Osteocyte (in vitro differentiated cells): ENCODE data around the gene HMCN1. TPM values are rescaled to one million over a fixed set of nuclear protein-coding genes. Genes with fewer than 3 reads are reported as not detected.
"Not testable (repeated sequence)": the region's sequence is repeated elsewhere in the genome, so short reads cannot be mapped to it uniquely, and the experiment has no call there.

Experiments used
- DNase-seq: peaks from one replicate; pipeline ENCODE4 v3.0.0; 2021; ENCODE audit warnings: mixed read lengths; ENCODE audit not compliant: unreplicated experiment; ENCODE audit errors: extremely low spot score
- H3K27ac Mint-ChIP-seq: one replicate; pipeline ENCODE4 v1.8.0; 2021; ENCODE audit warnings: mild to moderate bottlenecking, mixed read lengths; ENCODE audit not compliant: unreplicated experiment
- H3K27me3 Mint-ChIP-seq: one replicate; pipeline ENCODE4 v1.8.0; 2021; ENCODE audit warnings: mixed read lengths; ENCODE audit not compliant: unreplicated experiment
- H3K36me3 Mint-ChIP-seq: one replicate; pipeline ENCODE4 v1.8.0; 2021; ENCODE audit warnings: mixed read lengths; ENCODE audit not compliant: unreplicated experiment
- H3K4me1 Mint-ChIP-seq: one replicate; pipeline ENCODE4 v1.8.0; 2021; ENCODE audit warnings: mixed read lengths; ENCODE audit not compliant: unreplicated experiment
- H3K4me3 Mint-ChIP-seq: one replicate; pipeline ENCODE4 v1.8.0; 2021; ENCODE audit warnings: mild to moderate bottlenecking, moderate library complexity, mixed read lengths; ENCODE audit not compliant: unreplicated experiment
- H3K9me3 Mint-ChIP-seq: one replicate; pipeline ENCODE4 v1.8.0; 2021; ENCODE audit warnings: mixed read lengths; ENCODE audit not compliant: unreplicated experiment
- CTCF ChIP-seq: fragments of 200-600 bp; sonication (generic); IDR thresholded peaks from 2 replicates; pipeline ENCODE4 v1.5.0; 2021; ENCODE audit warnings: antibody characterized with exemption, mild to moderate bottlenecking, moderate library complexity
- total RNA-seq: library from RNA; stranded (reverse); gene quantifications from 2 replicates; pipeline ENCODE4 v1.2.1, GENCODE V29; 2021

HMCN1 gene
- total RNA-seq, 1 donor from 2014 or later = 91.4 TPM

- no peak overlapping the region for H3K27ac Mint-ChIP-seq
- no peaks in the 10 kb centered on the region for H3K36me3 Mint-ChIP-seq
- no peak for DNase-seq
- H3K4me3 Mint-ChIP-seq = no peak overlapping the region
- peaks cover 21% of the 10 kb centered on the region for H3K4me1 Mint-ChIP-seq
- H3K27me3 Mint-ChIP-seq = no peaks in the 10 kb centered on the region
- TF ChIP-seq CTCF = no peak
- no peaks in the 10 kb centered on the region for H3K9me3 Mint-ChIP-seq
Measured at GRCh38 chr1:186206048-186206570, 471.9 kb downstream of the HMCN1 start.

GRCh38 chr1:186207391-186208085 lies 473.3 kb downstream of the HMCN1 start:
- Mint-ChIP-seq H3K36me3 (no peaks in the 10 kb centered on the region), H3K4me3 (no peak overlapping the region), H3K27me3 (no peaks in the 10 kb centered on the region), H3K27ac (no peak overlapping the region), H3K4me1 (peaks cover 26% of the 10 kb centered on the region), H3K9me3 (no peaks in the 10 kb centered on the region)
- no peak for TF ChIP-seq CTCF
- no peak for DNase-seq

GRCh38 chr1:186208405-186209129 lies 474.4 kb downstream of the HMCN1 start:
- H3K4me1 Mint-ChIP-seq = peaks cover 26% of the 10 kb centered on the region
- no peaks in the 10 kb centered on the region for H3K9me3 Mint-ChIP-seq
- H3K27me3 Mint-ChIP-seq = no peaks in the 10 kb centered on the region
- DNase-seq = no peak
- no peaks in the 10 kb centered on the region for H3K36me3 Mint-ChIP-seq
- H3K4me3 Mint-ChIP-seq = no peak overlapping the region
- no peak overlapping the region for H3K27ac Mint-ChIP-seq
- TF ChIP-seq CTCF = no peak

GRCh38 chr1:186210258-186210657 lies 476.1 kb downstream of the HMCN1 start:
- DNase-seq = no peak
- no peak for TF ChIP-seq CTCF
- peaks cover 26% of the 10 kb centered on the region for H3K4me1 Mint-ChIP-seq
- no peak overlapping the region for H3K4me3 Mint-ChIP-seq
- H3K27me3 Mint-ChIP-seq = no peaks in the 10 kb centered on the region
- no peak overlapping the region for H3K27ac Mint-ChIP-seq
- H3K36me3 Mint-ChIP-seq = no peaks in the 10 kb centered on the region
- H3K9me3 Mint-ChIP-seq = no peaks in the 10 kb centered on the region

- not testable (repeated sequence) for H3K27ac Mint-ChIP-seq, DNase-seq, H3K27me3 Mint-ChIP-seq, H3K36me3 Mint-ChIP-seq, H3K9me3 Mint-ChIP-seq, H3K4me3 Mint-ChIP-seq
- H3K4me1 Mint-ChIP-seq = peaks cover 26% of the 10 kb centered on the region
Measured at GRCh38 chr1:186211583-186211982, 477.4 kb downstream of the HMCN1 start.
